ENCODE measurements around the gene NAV1. TPM values are rescaled to one million over a fixed set of nuclear protein-coding genes. Genes with fewer than 3 reads are reported as not detected.

Gene NAV1
- total RNA-seq (2021) (41.0 to 51.0 TPM (median 46.2 TPM) in 3 replicates), Bru-seq, nascent RNA (percentile 66 among the genes with signal in this experiment)
- long read RNA-seq, experiment 1, full-length matches to known transcripts: 8 of 132 reads
- long read RNA-seq, experiment 1, partial matches to known transcripts: 51 of 132 reads
- long read RNA-seq, experiment 1, other reads (novel, unspliced or antisense): 73 of 132 reads
- long read RNA-seq, experiment 2, partial matches to known transcripts: 6 of 34 reads
- long read RNA-seq, experiment 2, other reads (novel, unspliced or antisense): 28 of 34 reads
- long read RNA-seq, experiment 3, partial matches to known transcripts: 1 of 1 reads
- long read RNA-seq, experiment 3, other reads (novel, unspliced or antisense): 0 of 1 reads

GRCh38 chr1:201538612-201539551 is at the start of gene NAV1:
NAV1 (plus strand) TSS chr1:201539127; CDS start chr1:201622885, 83,758 bp downstream.
- peak; percentile 63 for ATAC-seq
- Mint-ChIP-seq H3K4me1 (peaks cover 32% of the 10 kb centered on the region), H3K27ac (no peak within 1 kb of the TSS), H3K9me3 (no peaks in the 10 kb centered on the region), H3K36me3 (no peaks in the 10 kb centered on the region), H3K27me3 (ENCODE audit: low read depth) (peaks cover 64% of the 10 kb centered on the region), H3K4me3 (peak within 1 kb of the TSS; percentile 88)
- DNase-seq (ENCODE audit: low spot score): peak; percentile 65
- TF ChIP-seq SMAD4 (CRISPR knock-in tag; IDR thresholded peaks at IDR 0.05): peak; percentile 54; the same call in 1 of the 2 replicates
- no peak for TF ChIP-seq NFYB (CRISPR knock-in tag; conservative IDR thresholded peaks at IDR 0.05; ENCODE audit: low read depth)
- peak; percentile 56 for TF ChIP-seq USF2 (CRISPR knock-in tag; IDR thresholded peaks at IDR 0.05)
- peak; percentile 54 for TF ChIP-seq MAX (CRISPR knock-in tag; IDR thresholded peaks at IDR 0.05)
- TF ChIP-seq TEAD1 (CRISPR knock-in tag; IDR thresholded peaks at IDR 0.05): peak; percentile 35; the same call in 1 of the 2 replicates
- peak; percentile 32; the same call in 1 of the 2 replicates for TF ChIP-seq TP53 (CRISPR knock-in tag; IDR thresholded peaks at IDR 0.05)
- no peak for TF ChIP-seq ZBTB43 (CRISPR knock-in tag; IDR thresholded peaks at IDR 0.05)
- TF ChIP-seq ZNF219 (CRISPR knock-in tag; IDR thresholded peaks at IDR 0.05; ENCODE audit: borderline replicate concordance): 0 out of 2 replicates have a peak, but pooled peaks have one; percentile 14
- no peak for TF ChIP-seq PRRX2 (CRISPR knock-in tag; IDR thresholded peaks at IDR 0.05)
- peak; percentile 59; the same call in 1 of the 2 replicates for TF ChIP-seq PRDM15 (CRISPR knock-in tag; IDR thresholded peaks at IDR 0.05)
- TF ChIP-seq MYBL2 (CRISPR knock-in tag; IDR thresholded peaks at IDR 0.05): 0 out of 2 replicates have a peak, but pooled peaks have one; percentile 21
- CTCF ChIA-PET: interaction anchor here (0.6 to 5.9 kb wide), 18 partner anchors 8 to 471 kb away, joined by 3 to 43 read pairs (median 8); partner anchors contain the start of genes ELF3 and SHISA4
- POLR2A ChIA-PET: interaction anchor here (1.0 kb wide), 1 partner anchor 8 kb away, joined by 3 read pairs; no protein-coding TSS in a partner anchor

GRCh38 chr1:201489643-201490261 is 49.2 kb upstream of the NAV1 start:
- ChIA-PET POLR2A (no interaction called here), CTCF (interaction anchor here (3.9 kb wide), 1 partner anchor 23 kb away, joined by 32 read pairs; no protein-coding TSS in a partner anchor)
- Mint-ChIP-seq H3K27ac (no peak overlapping the region), H3K27me3 (ENCODE audit: low read depth) (no peaks in the 10 kb centered on the region), H3K9me3 (peaks cover 6% of the 10 kb centered on the region), H3K4me3 (no peak overlapping the region), H3K36me3 (peaks cover 6% of the 10 kb centered on the region), H3K4me1 (peaks cover 14% of the 10 kb centered on the region)
- TF ChIP-seq ZNF121 (CRISPR knock-in tag; IDR thresholded peaks at IDR 0.05): no peak
- TF ChIP-seq IRF2 (CRISPR knock-in tag; IDR thresholded peaks at IDR 0.05; ENCODE audit: borderline replicate concordance, low read depth): no peak
- TF ChIP-seq TP53 (CRISPR knock-in tag; IDR thresholded peaks at IDR 0.05): no peak
- TF ChIP-seq OVOL2 (CRISPR knock-in tag; IDR thresholded peaks at IDR 0.05; ENCODE audit: borderline replicate concordance): no peak
- no peak for TF ChIP-seq ZMAT4 (CRISPR knock-in tag; IDR thresholded peaks at IDR 0.05)
- TF ChIP-seq ZNF396 (CRISPR knock-in tag; IDR thresholded peaks at IDR 0.05; ENCODE audit: borderline replicate concordance): no peak
- TF ChIP-seq ZNF671 (CRISPR knock-in tag; IDR thresholded peaks at IDR 0.05): no peak
- TF ChIP-seq PREB (CRISPR knock-in tag; IDR thresholded peaks at IDR 0.05; ENCODE audit: borderline replicate concordance): no peak
- no peak for TF ChIP-seq ZNF416 (CRISPR knock-in tag; IDR thresholded peaks at IDR 0.05)
- no peak for TF ChIP-seq ZSCAN18 (CRISPR knock-in tag; IDR thresholded peaks at IDR 0.05)
- TF ChIP-seq CREB1 (CRISPR knock-in tag; IDR thresholded peaks at IDR 0.05): no peak
- TF ChIP-seq RORB (CRISPR knock-in tag; IDR thresholded peaks at IDR 0.05): no peak
- DNase-seq (ENCODE audit: low spot score): no peak
- no peak for ATAC-seq
